ENCODE results near the gene GRIK3. TPM values are rescaled to one million over a fixed set of nuclear protein-coding genes. Genes with fewer than 3 reads are reported as not detected.

The GRIK3 gene
- total RNA-seq, 1 donor from 2014 or later = 0.27 TPM

GRCh38 chr1:36797761-36798160, 236.6 kb downstream of the GRIK3 start:
- Histone ChIP-seq H3K36me3 (no peaks in the 10 kb centered on the region), H3K27ac (no peak overlapping the region)

GRCh38 chr1:36796733-36797132, 237.6 kb downstream of the GRIK3 start:
- Histone ChIP-seq H3K4me1 (no peaks in the 10 kb centered on the region), H3K36me3 (no peaks in the 10 kb centered on the region), H3K27me3 (ENCODE audit: low read depth) (peaks cover 3% of the 10 kb centered on the region), H3K4me3 (no peak overlapping the region), H3K9me3 (no peaks in the 10 kb centered on the region), H3K27ac (no peak overlapping the region)
- TF ChIP-seq CTCF (IDR thresholded peaks at IDR 0.05) = no peak
- DNase-seq (no peak), ATAC-seq (no peak)
- intact Hi-C loops (cut with DNase I) = no loop called here

More at GRCh38 chr1:36797761-36798160, 236.6 kb downstream of the GRIK3 start:
- H3K9me3 ChIP-seq = no peaks in the 10 kb centered on the region
- intact Hi-C loops (cut with DNase I) = no loop called here
- ATAC-seq (no peak), DNase-seq (no peak)
- peaks cover 3% of the 10 kb centered on the region for H3K27me3 ChIP-seq (ENCODE audit: low read depth)
- H3K4me3 ChIP-seq = no peak overlapping the region
- no peaks in the 10 kb centered on the region for H3K4me1 ChIP-seq
- no peak for TF ChIP-seq CTCF (IDR thresholded peaks at IDR 0.05)

GRCh38 chr1:36796106-36796590, 238.2 kb downstream of the GRIK3 start:
- H3K27me3 ChIP-seq (ENCODE audit: low read depth) = peaks cover 3% of the 10 kb centered on the region
- intact Hi-C loops (cut with DNase I) = no loop called here
- no peaks in the 10 kb centered on the region for H3K36me3 ChIP-seq
- ATAC-seq = no peak
- DNase-seq = no peak
- TF ChIP-seq CTCF (IDR thresholded peaks at IDR 0.05) = no peak
- H3K27ac ChIP-seq = no peak overlapping the region
- no peaks in the 10 kb centered on the region for H3K4me1 ChIP-seq
- H3K9me3 ChIP-seq = no peaks in the 10 kb centered on the region
- no peak overlapping the region for H3K4me3 ChIP-seq

GRCh38 chr1:36794460-36794859, 239.9 kb downstream of the GRIK3 start:
- ATAC-seq (no peak), DNase-seq (no peak)
- Histone ChIP-seq H3K9me3 (no peaks in the 10 kb centered on the region), H3K27me3 (ENCODE audit: low read depth) (no peaks in the 10 kb centered on the region), H3K27ac (no peak overlapping the region), H3K36me3 (no peaks in the 10 kb centered on the region), H3K4me1 (no peaks in the 10 kb centered on the region), H3K4me3 (no peak overlapping the region)
- intact Hi-C loops (cut with DNase I) = no loop called here
- no peak for TF ChIP-seq CTCF (IDR thresholded peaks at IDR 0.05)

GRCh38 chr1:36793452-36793851, 240.9 kb downstream of the GRIK3 start:
- no peaks in the 10 kb centered on the region for H3K4me1 ChIP-seq
- intact Hi-C loops (cut with DNase I) = no loop called here
- no peak for DNase-seq
- no peaks in the 10 kb centered on the region for H3K9me3 ChIP-seq
- H3K4me3 ChIP-seq = no peak overlapping the region
- H3K27ac ChIP-seq = no peak overlapping the region
- no peak for ATAC-seq
- H3K27me3 ChIP-seq (ENCODE audit: low read depth) = peaks cover 4% of the 10 kb centered on the region
- H3K36me3 ChIP-seq = no peaks in the 10 kb centered on the region
- no peak for TF ChIP-seq CTCF (IDR thresholded peaks at IDR 0.05)

GRCh38 chr1:36792292-36792691, 242.0 kb downstream of the GRIK3 start:
- TF ChIP-seq CTCF (IDR thresholded peaks at IDR 0.05) = no peak
- DNase-seq (no peak), ATAC-seq (no peak)
- peaks cover 4% of the 10 kb centered on the region for H3K27me3 ChIP-seq (ENCODE audit: low read depth)
- H3K36me3 ChIP-seq = no peaks in the 10 kb centered on the region
- intact Hi-C loops (cut with DNase I) = no loop called here
- no peaks in the 10 kb centered on the region for H3K9me3 ChIP-seq
- H3K4me3 ChIP-seq = no peak overlapping the region
- no peaks in the 10 kb centered on the region for H3K4me1 ChIP-seq
- no peak overlapping the region for H3K27ac ChIP-seq

Data from lower lobe of right lung (tissue), 2 donors.